ENCODE data around the gene CCDC28A.

CCDC28A gene

GRCh38 chr6:138782243-138782642 lies 8.7 kb downstream of the CCDC28A start:
- no peak for TF ChIP-seq BHLHE40 (IDR thresholded peaks at IDR 0.05; ENCODE audit: borderline replicate concordance)
- TF ChIP-seq FOXK2 (IDR thresholded peaks at IDR 0.05) = no peak
- no peak for TF ChIP-seq PKNOX1 (IDR thresholded peaks at IDR 0.05)
- TF ChIP-seq HDGF (IDR thresholded peaks at IDR 0.05; ENCODE audit: borderline replicate concordance) = no peak
- no peak for TF ChIP-seq NFRKB (IDR thresholded peaks at IDR 0.05)
- no peak for TF ChIP-seq ARNT (IDR thresholded peaks at IDR 0.05)
- TF ChIP-seq TARDBP (IDR thresholded peaks at IDR 0.05) = no peak
- no peak for TF ChIP-seq ELF4 (IDR thresholded peaks at IDR 0.05)
- TF ChIP-seq ZNF384 (IDR thresholded peaks at IDR 0.05) = no peak
- TF ChIP-seq FOXM1 (IDR thresholded peaks at IDR 0.05; ENCODE audit: borderline replicate concordance) = no peak
- TF ChIP-seq L3MBTL2 (conservative IDR thresholded peaks at IDR 0.05) = no peak
- ChIA-PET CTCF (no interaction called here), POLR2A (no interaction called here)
- DNase-seq (ENCODE audit: extremely low spot score) = no peak

DNA sequence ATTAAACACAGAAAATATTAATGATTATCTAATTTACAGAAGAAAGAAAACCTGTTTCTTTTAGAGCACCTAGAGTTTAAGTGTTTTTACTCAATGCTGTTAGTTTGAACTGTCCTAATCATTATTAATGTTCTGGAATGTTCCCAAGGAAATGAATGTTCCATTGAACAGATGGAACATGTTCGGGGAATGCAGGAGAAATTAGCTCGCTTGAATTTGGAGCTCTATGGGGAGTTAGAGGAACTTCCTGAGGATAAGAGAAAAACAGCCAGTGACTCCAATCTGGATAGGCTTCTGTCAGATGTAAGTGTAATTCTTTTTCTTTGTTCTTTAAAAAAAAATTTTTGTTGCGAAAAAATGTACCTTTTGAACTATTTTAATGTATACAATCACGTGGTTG lies 11.5 kb downstream of the CCDC28A start:
- no peak for TF ChIP-seq ZNF384 (IDR thresholded peaks at IDR 0.05)
- no peak for TF ChIP-seq LEF1 (IDR thresholded peaks at IDR 0.05; ENCODE audit: borderline replicate concordance)
- TF ChIP-seq SP1 (IDR thresholded peaks at IDR 0.05) = no peak
- no peak for TF ChIP-seq FOXM1 (IDR thresholded peaks at IDR 0.05; ENCODE audit: borderline replicate concordance)
- TF ChIP-seq CTBP1 (IDR thresholded peaks at IDR 0.05; ENCODE audit: borderline replicate concordance) = no peak
- TF ChIP-seq NFRKB (IDR thresholded peaks at IDR 0.05) = no peak
- TF ChIP-seq FOXA1 (IDR thresholded peaks at IDR 0.05) = no peak
- DNase-seq (ENCODE audit: extremely low spot score) = no peak
- ChIA-PET POLR2A (no interaction called here), CTCF (no interaction called here)

- ChIA-PET CTCF (no interaction called here), POLR2A (no interaction called here)
- DNase-seq (ENCODE audit: extremely low spot score) = no peak
- no peak for TF ChIP-seq LEF1 (IDR thresholded peaks at IDR 0.05; ENCODE audit: borderline replicate concordance)
- TF ChIP-seq SUZ12 (IDR thresholded peaks at IDR 0.05) = no peak
- no peak for TF ChIP-seq FOXA1 (IDR thresholded peaks at IDR 0.05)
- TF ChIP-seq HDGF (IDR thresholded peaks at IDR 0.05; ENCODE audit: borderline replicate concordance) = no peak
- TF ChIP-seq PKNOX1 (IDR thresholded peaks at IDR 0.05) = no peak
- no peak for TF ChIP-seq ARNT (IDR thresholded peaks at IDR 0.05)
- TF ChIP-seq SP1 (IDR thresholded peaks at IDR 0.05) = no peak
- no peak for TF ChIP-seq FOXK2 (IDR thresholded peaks at IDR 0.05)
- TF ChIP-seq ZNF384 (IDR thresholded peaks at IDR 0.05) = no peak
- no peak for TF ChIP-seq FOXM1 (IDR thresholded peaks at IDR 0.05; ENCODE audit: borderline replicate concordance)
- TF ChIP-seq CTBP1 (IDR thresholded peaks at IDR 0.05; ENCODE audit: borderline replicate concordance) = no peak
- TF ChIP-seq TARDBP (IDR thresholded peaks at IDR 0.05) = no peak
- no peak for TF ChIP-seq NFRKB (IDR thresholded peaks at IDR 0.05)
- no peak for TF ChIP-seq L3MBTL2 (conservative IDR thresholded peaks at IDR 0.05)
- no peak for TF ChIP-seq ELF4 (IDR thresholded peaks at IDR 0.05)
- TF ChIP-seq BHLHE40 (IDR thresholded peaks at IDR 0.05; ENCODE audit: borderline replicate concordance) = no peak
Measured at GRCh38 chr6:138785980-138786379, 12.4 kb downstream of the CCDC28A start.

- CTCF ChIA-PET = interaction anchor here (0.6 kb wide), 1 partner anchor 423 kb away, joined by 3 read pairs; no protein-coding TSS in a partner anchor
- no peak for TF ChIP-seq LEF1 (IDR thresholded peaks at IDR 0.05; ENCODE audit: borderline replicate concordance)
- POLR2A ChIA-PET = no interaction called here
- no peak for DNase-seq (ENCODE audit: extremely low spot score)
Measured at GRCh38 chr6:138787138-138787537, 13.6 kb downstream of the CCDC28A start.

DNA sequence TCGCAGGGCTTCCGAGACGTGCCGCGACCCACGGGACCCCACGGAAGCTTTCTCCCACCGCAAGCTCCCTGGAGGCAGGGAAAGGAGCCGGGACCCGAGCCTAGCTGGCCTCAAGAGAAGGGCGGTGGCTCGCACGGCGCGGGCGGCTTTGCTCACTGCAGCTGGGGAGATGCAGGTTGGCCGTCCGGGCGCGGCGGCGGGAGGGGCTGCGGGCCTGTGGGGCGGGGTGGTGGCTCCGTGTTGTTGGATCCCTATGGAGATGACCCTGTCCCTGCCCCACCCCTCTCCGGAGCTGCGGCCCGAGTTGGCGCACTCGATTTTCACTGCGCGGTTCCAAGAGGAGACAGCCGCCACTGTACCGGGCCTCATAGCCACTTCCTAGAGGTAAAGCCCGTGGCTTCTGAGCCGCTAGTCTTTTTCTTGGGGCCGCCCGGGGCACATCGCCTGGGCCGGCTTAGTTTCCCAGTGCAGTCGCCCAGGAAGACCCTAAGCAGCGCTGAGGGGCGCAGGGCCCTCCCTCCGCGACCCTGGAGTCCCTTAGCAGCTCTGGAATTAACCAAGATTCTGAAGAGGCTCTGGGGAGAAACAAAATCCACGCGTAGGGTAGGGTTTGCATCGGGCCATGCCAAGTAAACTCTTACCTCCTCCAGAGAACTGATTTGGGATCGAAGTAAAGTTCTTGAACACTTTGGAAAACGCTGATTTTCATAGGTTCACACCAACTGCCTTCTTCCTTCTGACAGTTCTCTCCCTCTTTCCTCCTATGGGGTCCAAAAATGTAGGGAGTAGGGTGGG lies 22.4 kb downstream of the CCDC28A start, which contains the start of gene ECT2L:
TSS of gene ECT2L (plus strand) at position 279 of the 795 bp plus-strand sequence. CDS start 17,188 bp downstream, outside the sequence.
- ChIA-PET CTCF (no interaction called here), POLR2A (no interaction called here)
- TF ChIP-seq SUZ12 (IDR thresholded peaks at IDR 0.05) (no peak), SP1 (IDR thresholded peaks at IDR 0.05) (no peak), L3MBTL2 (conservative IDR thresholded peaks at IDR 0.05) (no peak), FOXM1 (IDR thresholded peaks at IDR 0.05; ENCODE audit: borderline replicate concordance) (no peak), TARDBP (IDR thresholded peaks at IDR 0.05) (no peak), HDGF (IDR thresholded peaks at IDR 0.05; ENCODE audit: borderline replicate concordance) (no peak), PKNOX1 (IDR thresholded peaks at IDR 0.05) (no peak), CTBP1 (IDR thresholded peaks at IDR 0.05; ENCODE audit: borderline replicate concordance) (no peak)
- DNase-seq (ENCODE audit: extremely low spot score) = no peak

DNA sequence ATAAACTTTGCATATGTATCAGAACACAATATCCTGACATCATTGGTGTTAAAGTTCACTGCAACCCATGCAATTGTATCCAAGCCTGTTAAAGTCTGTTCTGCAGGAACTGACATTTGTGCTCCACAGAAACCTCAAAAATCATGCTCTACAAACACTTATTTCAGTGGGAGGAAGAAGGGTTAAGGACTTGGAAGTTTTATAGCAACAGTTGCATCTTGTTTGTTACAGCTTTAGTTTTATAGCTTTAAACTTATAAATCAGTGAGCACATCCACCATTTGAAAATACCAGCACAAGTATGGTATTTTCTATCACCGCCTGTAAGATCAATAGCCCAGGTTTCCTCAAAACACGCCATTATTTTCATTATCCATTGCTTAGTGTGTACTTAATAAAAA lies 23.2 kb downstream of the CCDC28A start:
- no peak for TF ChIP-seq FOXK2 (IDR thresholded peaks at IDR 0.05)
- TF ChIP-seq CTBP1 (IDR thresholded peaks at IDR 0.05; ENCODE audit: borderline replicate concordance) = no peak
- TF ChIP-seq L3MBTL2 (conservative IDR thresholded peaks at IDR 0.05) = no peak
- TF ChIP-seq TARDBP (IDR thresholded peaks at IDR 0.05) = no peak
- no peak for TF ChIP-seq ZNF384 (IDR thresholded peaks at IDR 0.05)
- TF ChIP-seq HDGF (IDR thresholded peaks at IDR 0.05; ENCODE audit: borderline replicate concordance) = no peak
- TF ChIP-seq SUZ12 (IDR thresholded peaks at IDR 0.05) = no peak
- no peak for TF ChIP-seq ELF4 (IDR thresholded peaks at IDR 0.05)
- TF ChIP-seq BHLHE40 (IDR thresholded peaks at IDR 0.05; ENCODE audit: borderline replicate concordance) = no peak
- no peak for TF ChIP-seq FOXM1 (IDR thresholded peaks at IDR 0.05; ENCODE audit: borderline replicate concordance)
- no peak for TF ChIP-seq LEF1 (IDR thresholded peaks at IDR 0.05; ENCODE audit: borderline replicate concordance)
- TF ChIP-seq PKNOX1 (IDR thresholded peaks at IDR 0.05) = no peak
- TF ChIP-seq SP1 (IDR thresholded peaks at IDR 0.05) = no peak
- TF ChIP-seq NFRKB (IDR thresholded peaks at IDR 0.05) = no peak
- no peak for DNase-seq (ENCODE audit: extremely low spot score)
- ChIA-PET CTCF (no interaction called here), POLR2A (no interaction called here)
